Trophoblast cell (in vitro differentiated cells and primary cell): ENCODE measurements around the gene C1orf50.
A peak's percentile ranks its signal among the peaks of the same experiment; 100 is the strongest.

Experiments used
- DNase-seq, 2 donors: peaks; one replicate each; pipeline ENCODE4 v3.0.0-alpha.2; 2016
- H2AFZ ChIP-seq: 2 replicates; pipeline ENCODE4 v1.6.1; 2013; ENCODE audit warnings: low read length, moderate library complexity, mild to moderate bottlenecking; ENCODE audit not compliant: insufficient read depth, poor library complexity
- H2AK5ac ChIP-seq: 2 replicates; pipeline ENCODE4 v1.6.1; 2013; ENCODE audit warnings: mild to moderate bottlenecking, low read length
- H2BK120ac ChIP-seq: 2 replicates; pipeline ENCODE4 v1.6.1; 2013; ENCODE audit warnings: low read length, mild to moderate bottlenecking, moderate library complexity; ENCODE audit not compliant: insufficient read depth, poor library complexity
- H2BK12ac ChIP-seq: 2 replicates; pipeline ENCODE4 v1.6.1; 2013; ENCODE audit warnings: mild to moderate bottlenecking, low read length, moderate library complexity
- H2BK5ac ChIP-seq: 2 replicates; pipeline ENCODE4 v1.6.1; 2013; ENCODE audit warnings: low read length, low read depth, moderate library complexity, mild to moderate bottlenecking; ENCODE audit not compliant: poor library complexity
- H3K14ac ChIP-seq: 2 replicates; pipeline ENCODE4 v1.6.1; 2013; ENCODE audit warnings: mild to moderate bottlenecking, low read length
- H3K18ac ChIP-seq: 2 replicates; pipeline ENCODE4 v1.6.1; 2013; ENCODE audit warnings: mild to moderate bottlenecking, low read length
- H3K23ac ChIP-seq: 2 replicates; pipeline ENCODE4 v1.6.1; 2013; ENCODE audit warnings: low read length
- H3K27ac ChIP-seq: 2 replicates; pipeline ENCODE4 v1.5.1; 2013; ENCODE audit warnings: low read depth, mild to moderate bottlenecking, inconsistent platforms, low read length, moderate library complexity
- H3K27me3 ChIP-seq: 2 replicates; pipeline ENCODE4 v1.6.1; 2013; ENCODE audit warnings: inconsistent platforms, mild to moderate bottlenecking, low read length, moderate library complexity; ENCODE audit not compliant: insufficient read depth
- H3K36me3 ChIP-seq, 2 experiments: 1 replicate in 1 of 2; 2 replicates in 1 of 2; pipeline ENCODE4 v1.6.1; 2013; ENCODE audit warnings: low read length in 2 of 2, mild to moderate bottlenecking in 2 of 2, moderate library complexity in 1 of 2; ENCODE audit not compliant: insufficient read depth in 2 of 2, control insufficient read depth in 1 of 2
- H3K4ac ChIP-seq: 2 replicates; pipeline ENCODE4 v1.6.1; 2013; ENCODE audit warnings: low read depth, mild to moderate bottlenecking, low read length, moderate library complexity
- H3K4me1 ChIP-seq, 2 experiments: 1 replicate in 1 of 2; 2 replicates in 1 of 2; pipeline ENCODE4 v1.6.1; 2013; ENCODE audit warnings: low read length in 2 of 2, mild to moderate bottlenecking in 2 of 2, moderate library complexity in 1 of 2; ENCODE audit not compliant: insufficient read depth in 2 of 2, control insufficient read depth in 1 of 2
- H3K4me2 ChIP-seq: 2 replicates; pipeline ENCODE4 v1.6.1; 2013; ENCODE audit warnings: inconsistent platforms, mild to moderate bottlenecking, low read length, moderate library complexity
- H3K4me3 ChIP-seq: 2 replicates; pipeline ENCODE4 v1.5.1; 2013; ENCODE audit warnings: mild to moderate bottlenecking, low read depth, low read length, inconsistent platforms
- H3K79me1 ChIP-seq: one replicate; pipeline ENCODE4 v1.6.1; 2013; ENCODE audit warnings: low read length
- H3K79me2 ChIP-seq: 2 replicates; pipeline ENCODE4 v1.6.1; 2013; ENCODE audit warnings: low read length, mild to moderate bottlenecking; ENCODE audit not compliant: control insufficient read depth, insufficient read depth, poor library complexity
- H3K9ac ChIP-seq: 2 replicates; pipeline ENCODE4 v1.6.1; 2013; ENCODE audit warnings: mild to moderate bottlenecking, low read length
- H3K9me3 ChIP-seq: 2 replicates; pipeline ENCODE4 v1.6.1; 2013; ENCODE audit warnings: low read depth, mild to moderate bottlenecking, control low read depth, inconsistent platforms, low read length; ENCODE audit not compliant: insufficient read depth
- H4K12ac ChIP-seq: 2 replicates; pipeline ENCODE4 v1.6.1; 2013; ENCODE audit warnings: low read depth, mild to moderate bottlenecking, low read length, moderate library complexity
- H4K8ac ChIP-seq: 2 replicates; pipeline ENCODE4 v1.6.1; 2013; ENCODE audit warnings: low read depth, mild to moderate bottlenecking, low read length, moderate library complexity
- H4K91ac ChIP-seq: one replicate; pipeline ENCODE4 v1.6.1; 2013; ENCODE audit warnings: low read depth, mild to moderate bottlenecking, low read length, moderate library complexity
- WGBS: extraction: QIAGEN DNeasy Blood & Tissue Kit; methylation state at CpG from one replicate; pipeline ENCODE4 v1.1.7; 2013; ENCODE audit warnings: missing lambda C conversion rate; ENCODE audit not compliant: insufficient read length, insufficient coverage; ENCODE audit errors: extremely low coverage; 5-methylcytosine and 5-hydroxymethylcytosine counted together

The C1orf50 gene

GRCh38 chr1:42747125-42747524 lies 19.9 kb upstream of the C1orf50 start:
- Histone ChIP-seq H3K14ac (no peak overlapping the region), H2BK5ac (no peak overlapping the region), H3K79me1 (no peaks in the 10 kb centered on the region), H2BK12ac (no peak overlapping the region), H2AFZ (no peak overlapping the region), H3K79me2 (no peaks in the 10 kb centered on the region), H3K4me2 (no peak overlapping the region), H4K8ac (no peak overlapping the region), H3K27ac (no peak overlapping the region), H3K4me1 (peaks cover 5 to 6% of the 10 kb centered on the region in 2 experiments), H3K27me3 (no peaks in the 10 kb centered on the region), H3K36me3 (peaks cover 47 to 54% of the 10 kb centered on the region in 2 experiments), H2AK5ac (no peak overlapping the region), H4K91ac (no peak overlapping the region), H3K4me3 (no peak overlapping the region), H3K4ac (no peak overlapping the region), H4K12ac (no peak overlapping the region), H3K23ac (no peak overlapping the region), H3K9ac (no peak overlapping the region), H3K18ac (no peak overlapping the region), H2BK120ac (no peak overlapping the region), H3K9me3 (peaks cover 7% of the 10 kb centered on the region)
- peak in 1 of 2 donors; percentile 63 for DNase-seq
- WGBS = no CpG with 5 or more reads among the region's 14 CpGs

GRCh38 chr1:42748021-42748420 lies 19.0 kb upstream of the C1orf50 start:
- WGBS = no CpG with 5 or more reads among the region's 10 CpGs
- H2AFZ ChIP-seq = no peak overlapping the region

GRCh38 chr1:42748461-42749410 lies 18.3 kb upstream of the C1orf50 start:
- no peak for DNase-seq
- no CpG with 5 or more reads among the region's 14 CpGs for WGBS

More at GRCh38 chr1:42748021-42748420, 19.0 kb upstream of the C1orf50 start:
- Histone ChIP-seq H3K27me3 (no peaks in the 10 kb centered on the region), H4K91ac (no peak overlapping the region), H3K27ac (no peak overlapping the region), H3K23ac (no peak overlapping the region), H2BK12ac (no peak overlapping the region), H3K4me2 (no peak overlapping the region), H4K12ac (no peak overlapping the region), H3K18ac (no peak overlapping the region), H2BK120ac (no peak overlapping the region), H3K4me3 (no peak overlapping the region), H3K79me2 (no peaks in the 10 kb centered on the region), H3K9ac (no peak overlapping the region), H2BK5ac (no peak overlapping the region), H3K4me1 (peaks cover 4 to 5% of the 10 kb centered on the region in 2 experiments), H2AK5ac (no peak overlapping the region), H3K36me3 (peaks cover 50 to 61% of the 10 kb centered on the region in 2 experiments), H3K9me3 (peaks cover 10% of the 10 kb centered on the region), H3K14ac (no peak overlapping the region), H3K79me1 (no peaks in the 10 kb centered on the region), H4K8ac (no peak overlapping the region), H3K4ac (no peak overlapping the region)
- no peak for DNase-seq

GRCh38 chr1:42750041-42750440 lies 17.0 kb upstream of the C1orf50 start:
- Histone ChIP-seq H2AK5ac (no peak overlapping the region), H2BK120ac (no peak overlapping the region), H3K9ac (no peak overlapping the region), H2BK12ac (no peak overlapping the region), H4K91ac (no peak overlapping the region), H3K23ac (no peak overlapping the region), H3K4ac (no peak overlapping the region), H3K27ac (no peak overlapping the region), H3K18ac (no peak overlapping the region), H3K4me2 (no peak overlapping the region), H4K12ac (no peak overlapping the region), H3K36me3 (peaks cover 64 to 74% of the 10 kb centered on the region in 2 experiments), H2BK5ac (no peak overlapping the region), H3K79me2 (no peaks in the 10 kb centered on the region), H3K4me1 (no peaks in the 10 kb centered on the region), H4K8ac (no peak overlapping the region), H3K4me3 (peak overlapping the region; percentile 18), H3K27me3 (no peaks in the 10 kb centered on the region), H3K9me3 (peaks cover 10% of the 10 kb centered on the region), H3K79me1 (no peaks in the 10 kb centered on the region), H2AFZ (no peak overlapping the region), H3K14ac (no peak overlapping the region)
- WGBS = no CpG with 5 or more reads among the region's 12 CpGs
- DNase-seq = no peak

More at GRCh38 chr1:42748461-42749410, 18.3 kb upstream of the C1orf50 start:
- H3K9ac ChIP-seq = no peak overlapping the region
- peaks cover 52 to 62% of the 10 kb centered on the region in 2 experiments for H3K36me3 ChIP-seq
- no peaks in the 10 kb centered on the region for H3K79me1 ChIP-seq
- H3K18ac ChIP-seq = no peak overlapping the region
- no peaks in the 10 kb centered on the region for H3K79me2 ChIP-seq
- no peak overlapping the region for H2AK5ac ChIP-seq
- H3K27ac ChIP-seq = no peak overlapping the region
- no peak overlapping the region for H3K23ac ChIP-seq
- H3K4me3 ChIP-seq = no peak overlapping the region
- peaks cover 0 to under 1% of the 10 kb centered on the region in 2 experiments for H3K4me1 ChIP-seq
- H3K9me3 ChIP-seq = peaks cover 10% of the 10 kb centered on the region
- H4K12ac ChIP-seq = no peak overlapping the region
- no peak overlapping the region for H2BK5ac ChIP-seq
- H4K8ac ChIP-seq = no peak overlapping the region
- no peak overlapping the region for H2BK120ac ChIP-seq
- no peak overlapping the region for H3K14ac ChIP-seq
- H3K27me3 ChIP-seq = no peaks in the 10 kb centered on the region
- H3K4me2 ChIP-seq = no peak overlapping the region
- H2BK12ac ChIP-seq = no peak overlapping the region
- no peak overlapping the region for H2AFZ ChIP-seq
- no peak overlapping the region for H3K4ac ChIP-seq
- H4K91ac ChIP-seq = no peak overlapping the region
